CD4-positive, alpha-beta T cell treated with Interleukin-15 for 1 hour (primary cell): ENCODE data around the gene RIPK4.

Source experiments
- DNase-seq: peaks from one replicate; pipeline ENCODE4 v3.0.0-alpha.2; 2020

The RIPK4 gene

GRCh38 chr21:41752231-41752681 is 14.6 kb downstream of the RIPK4 start:
- DNase-seq, result no peak

DNA sequence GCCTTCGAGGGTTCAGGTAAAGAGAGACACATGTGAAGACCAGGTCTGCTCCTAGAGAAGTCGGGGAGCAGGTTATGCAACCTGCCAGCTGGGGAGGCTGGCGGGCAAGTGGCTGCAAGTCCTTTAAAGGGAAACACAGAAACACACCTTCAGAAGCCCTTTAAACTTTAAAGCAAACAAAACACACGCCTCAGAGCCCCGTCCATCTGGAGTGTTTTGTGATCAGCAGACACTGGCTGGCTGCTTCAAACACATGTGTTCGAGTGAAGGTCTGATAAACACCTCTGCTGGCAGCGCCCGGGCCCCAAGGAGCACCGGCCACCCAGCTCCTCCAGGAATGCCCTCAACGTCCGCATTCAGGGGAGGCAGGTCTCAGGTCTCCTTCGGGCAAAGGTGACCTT is 15.2 kb downstream of the RIPK4 start:
- no peak for DNase-seq

- DNase-seq, result no peak
Measured at GRCh38 chr21:41750532-41751151, 16.2 kb downstream of the RIPK4 start.

DNA sequence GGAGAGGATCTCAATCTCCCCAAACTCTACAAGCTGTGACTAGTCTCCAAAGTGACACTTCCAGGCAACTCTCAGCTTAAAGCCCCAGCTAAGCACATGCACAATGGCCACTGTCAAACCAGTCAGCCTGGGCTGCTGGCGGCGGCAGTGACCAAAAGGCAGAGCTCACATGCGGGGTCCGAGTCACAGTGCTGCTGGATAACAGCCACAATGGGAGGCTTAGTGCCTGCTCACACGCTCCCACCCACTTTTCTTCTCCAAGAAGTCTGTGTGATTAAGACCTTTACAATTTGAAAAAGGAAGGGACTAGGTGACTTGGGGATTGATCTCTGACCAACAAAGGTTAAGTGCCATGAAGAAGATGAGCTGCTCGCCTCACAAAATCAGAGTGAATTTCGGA is 16.8 kb downstream of the RIPK4 start:
- no peak for DNase-seq

DNA sequence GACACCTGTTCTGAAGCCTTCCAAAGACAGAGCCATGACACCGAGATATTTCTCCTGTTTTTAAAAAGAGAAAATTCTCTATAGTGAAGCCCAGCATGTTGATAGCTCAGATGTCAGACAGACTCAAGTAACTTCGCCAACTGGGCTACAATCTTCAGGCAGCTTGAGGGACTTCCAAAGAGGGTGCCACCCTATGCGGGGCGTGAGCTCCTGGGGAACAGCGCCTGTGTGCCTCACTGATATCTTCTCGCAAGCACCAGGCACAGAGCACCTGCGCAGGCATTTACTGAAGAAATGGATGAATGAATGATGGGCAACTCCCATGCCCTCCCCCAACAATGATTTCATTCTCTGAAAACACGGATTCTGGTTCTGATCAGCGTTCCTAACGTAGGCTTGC is 17.6 kb downstream of the RIPK4 start:
- no peak for DNase-seq

DNA sequence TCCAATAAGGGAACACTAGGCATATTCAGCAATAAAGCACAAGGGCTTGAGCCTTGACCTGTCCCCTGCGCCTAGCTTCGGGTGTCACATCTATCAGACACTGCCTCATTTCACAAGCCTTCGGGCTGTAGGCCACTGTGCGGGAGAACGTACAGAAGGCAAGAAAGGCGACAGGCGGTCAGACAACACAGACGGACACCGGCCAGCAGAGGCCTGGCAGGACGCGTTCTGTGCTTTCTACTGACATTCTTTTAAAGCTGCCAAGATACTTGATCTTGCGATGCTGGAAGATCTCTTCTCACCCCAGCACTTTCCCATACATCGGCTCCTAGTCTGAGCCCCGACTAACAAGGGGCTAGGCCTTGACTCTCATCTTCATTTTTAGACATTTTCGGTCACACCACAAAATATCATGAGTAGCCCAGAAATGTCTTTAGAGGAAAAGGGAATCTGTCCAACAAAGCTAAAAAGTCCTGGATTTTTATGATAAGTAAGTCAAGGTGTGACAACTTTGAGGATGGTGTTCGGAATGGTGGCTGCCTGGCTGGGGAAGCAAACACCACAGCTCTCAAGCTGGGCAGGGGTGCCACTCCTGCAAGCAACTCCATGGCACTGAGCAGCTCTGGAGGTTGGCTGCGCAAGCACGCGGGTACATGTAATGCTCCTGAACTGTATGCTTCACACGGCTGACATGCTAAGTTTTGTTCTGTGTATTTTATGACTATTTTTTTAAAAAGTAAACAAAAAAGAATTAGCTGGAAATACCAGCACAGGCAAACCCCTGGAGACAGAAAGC is 18.7 kb downstream of the RIPK4 start:
- DNase-seq, result no peak

DNA sequence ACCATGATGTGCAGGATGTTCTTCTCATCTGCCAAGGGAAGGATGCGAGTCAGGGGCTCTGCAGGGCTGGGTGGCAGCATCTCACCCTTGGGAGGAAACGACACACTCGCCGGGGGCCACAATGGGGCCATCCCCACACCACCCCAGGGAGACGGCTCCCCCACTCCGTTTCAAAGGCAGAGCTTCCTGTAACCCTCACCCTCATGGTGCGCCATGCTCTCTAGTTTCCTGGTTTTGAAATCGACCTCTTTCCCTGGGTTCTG is 20.2 kb downstream of the RIPK4 start:
- DNase-seq, result no peak

- DNase-seq, result no peak
Measured at GRCh38 chr21:41745971-41746743, 20.7 kb downstream of the RIPK4 start.

DNA sequence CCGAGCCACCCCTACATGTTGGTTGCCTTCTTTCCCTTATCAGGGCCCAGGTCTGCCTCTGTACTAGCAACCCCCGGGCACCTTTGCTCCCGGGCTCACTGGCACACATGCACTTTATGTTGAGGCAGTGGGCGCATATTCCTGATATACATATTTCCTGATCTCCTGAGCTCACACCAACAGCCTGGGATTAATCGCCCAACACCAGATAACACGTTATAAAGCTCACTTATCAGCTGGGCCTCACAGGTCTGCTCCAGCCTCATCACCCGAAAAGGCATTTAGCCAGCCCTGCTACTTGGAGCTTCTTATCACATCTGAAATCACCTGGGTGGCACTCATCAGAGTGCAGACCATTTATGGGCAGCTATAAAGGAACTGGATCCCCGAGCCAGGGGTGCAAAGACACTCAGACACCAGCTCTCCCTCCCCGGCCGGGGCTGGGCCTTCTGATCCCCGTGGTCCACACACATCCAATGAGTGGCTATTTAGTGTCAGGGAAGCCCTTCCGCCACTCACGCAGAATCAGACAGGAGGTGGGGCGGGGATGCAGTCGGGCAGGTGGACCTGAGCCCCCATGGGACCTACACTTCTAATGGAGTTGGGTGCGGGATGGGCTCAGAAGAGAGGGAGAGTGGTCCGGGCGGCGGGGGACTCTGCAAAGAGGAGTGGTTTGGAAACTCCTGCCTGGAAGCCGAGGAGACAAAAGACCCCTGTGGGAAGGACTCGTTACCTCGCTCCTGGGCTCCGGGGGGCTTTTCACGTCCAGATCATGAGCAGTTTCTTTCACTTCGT is 21.6 kb downstream of the RIPK4 start:
- no peak for DNase-seq

DNA sequence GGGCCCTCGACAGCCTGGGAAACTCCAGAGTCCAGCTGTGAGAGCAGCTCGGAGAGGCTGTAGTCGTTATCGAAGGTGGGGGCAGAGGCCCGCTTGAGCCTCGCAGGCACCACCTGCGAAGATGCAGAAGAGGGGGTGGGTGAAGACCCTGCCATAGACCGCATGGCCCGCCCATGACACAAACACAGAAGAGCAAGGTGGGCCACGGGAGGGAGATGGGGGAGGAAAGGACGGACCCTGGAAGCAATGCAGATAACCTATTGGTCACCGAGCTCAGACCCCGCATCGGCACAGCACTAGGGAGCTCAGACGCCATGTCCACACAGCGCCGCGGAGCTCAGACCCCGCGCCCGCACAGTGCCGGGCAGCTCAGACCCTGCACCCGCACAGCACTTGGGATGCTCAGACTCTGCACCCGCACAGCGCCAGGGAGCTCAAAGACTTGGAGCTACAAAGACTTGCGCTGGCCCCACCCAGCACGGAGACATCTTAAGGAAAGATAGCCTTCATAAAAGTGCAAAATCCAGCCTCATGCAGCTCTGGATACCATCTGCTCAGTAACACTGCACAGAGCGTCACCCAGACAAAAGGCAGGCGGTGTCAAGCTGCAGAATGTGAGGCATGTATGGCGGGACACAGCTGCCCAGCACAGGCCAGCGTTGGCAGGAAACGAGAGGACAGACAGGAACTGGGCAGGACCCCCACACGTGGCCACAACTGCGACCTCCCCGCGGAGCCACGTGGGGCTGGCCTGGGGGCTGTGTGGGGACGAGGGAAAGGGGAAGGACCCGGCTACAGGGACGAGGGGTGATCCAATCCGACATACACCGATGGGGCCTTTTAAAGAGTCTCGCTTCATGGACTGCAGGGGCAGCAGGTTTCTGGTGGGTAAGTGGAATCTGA is 22.6 kb downstream of the RIPK4 start:
- no peak for DNase-seq

DNA sequence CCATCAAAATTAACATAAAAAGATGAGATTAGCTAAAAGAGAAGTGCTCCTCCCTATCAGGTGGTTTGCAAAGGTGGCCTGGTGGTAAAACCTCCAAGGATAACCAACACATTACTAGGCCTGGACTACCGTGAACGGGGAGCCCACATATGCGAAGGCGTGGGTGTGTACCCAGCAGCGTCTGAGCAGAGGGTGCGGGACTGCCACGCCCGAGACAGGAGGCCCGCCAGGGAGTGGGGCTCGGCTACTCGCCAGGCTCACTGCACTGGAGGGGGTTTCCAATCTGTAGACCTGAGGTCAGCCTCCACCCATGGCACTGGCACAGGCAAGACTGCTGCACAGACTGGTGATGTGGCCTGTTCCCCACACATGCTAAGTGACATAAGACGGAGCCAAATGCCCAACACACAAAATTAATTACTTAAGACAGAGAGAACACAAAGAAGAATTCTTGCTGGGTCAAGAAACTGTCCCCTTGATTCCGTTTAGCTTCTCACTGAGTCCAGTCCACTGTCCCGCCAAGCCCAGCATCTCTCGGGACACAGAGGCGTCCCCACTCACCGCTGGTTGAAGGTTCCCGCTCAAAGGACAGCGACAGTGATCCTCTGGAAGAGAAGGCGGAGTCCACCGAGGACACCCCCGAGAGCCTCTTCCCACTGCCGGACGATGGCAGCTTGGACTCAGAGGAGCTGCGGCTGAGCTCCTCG is 23.4 kb downstream of the RIPK4 start:
- no peak for DNase-seq

GRCh38 chr21:41742073-41742875 is 24.6 kb downstream of the RIPK4 start:
- DNase-seq, result no peak

- no peak for DNase-seq
Measured at GRCh38 chr21:41741253-41742072, 25.4 kb downstream of the RIPK4 start.

- no peak for DNase-seq
Measured at GRCh38 chr21:41740604-41741252, 26.1 kb downstream of the RIPK4 start.

- DNase-seq, result no peak
Measured at GRCh38 chr21:41739936-41740335, 26.9 kb downstream of the RIPK4 start.

DNA sequence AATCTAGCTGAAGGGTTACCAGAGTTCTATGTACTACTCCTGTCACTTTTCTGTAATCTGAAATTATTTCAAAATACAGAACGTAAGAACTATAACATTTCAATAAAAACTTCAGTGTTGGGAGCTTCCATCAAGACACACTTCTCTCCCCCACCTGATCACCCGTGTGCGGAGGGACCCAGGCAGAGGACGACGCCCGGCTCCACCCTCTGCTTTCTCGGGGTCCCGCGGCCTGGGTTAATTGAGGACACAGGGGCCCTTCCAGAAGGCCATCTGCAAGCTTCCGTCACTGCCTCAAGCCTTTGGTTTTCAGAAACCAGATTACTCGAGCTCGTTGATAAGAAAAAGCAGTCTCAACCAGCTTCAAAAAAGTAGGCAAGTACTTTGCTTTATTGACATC is 27.8 kb downstream of the RIPK4 start:
- DNase-seq, result no peak

GRCh38 chr21:41737651-41738324 is 29.1 kb downstream of the RIPK4 start:
- no peak for DNase-seq

- no peak for DNase-seq
Measured at GRCh38 chr21:41736423-41736822, 30.4 kb downstream of the RIPK4 start.
